Esophagus squamous epithelium (tissue), 5 donors: ENCODE data around the gene PARD3B. TPM values are rescaled to one million over a fixed set of nuclear protein-coding genes. Genes with fewer than 3 reads are reported as not detected.

ENCODE experiments used
- DNase-seq: peaks from one replicate; lab custom pipeline; 2025; lab: John Stamatoyannopoulos, UW
- H3K27ac ChIP-seq, 4 donors: fragments of 200-600 bp; sonication (generic); one replicate each; pipeline ENCODE4 v1.5.1; 2016 to 2019; ENCODE audit warnings: mild to moderate bottlenecking in 1 of 4
- H3K27me3 ChIP-seq, 4 donors: fragments of 200-600 bp; sonication (generic); 1 replicate in 3 of 4; 2 replicates in 1 of 4; pipeline versions ENCODE4 v1.5.1 to v1.6.0; 2017 to 2021; ENCODE audit warnings: antibody characterized with exemption in 1 of 4
- H3K36me3 ChIP-seq, 3 donors: fragments of 200-600 bp; sonication (generic); one replicate each; pipeline ENCODE4 v1.5.1; 2016 to 2019
- H3K4me1 ChIP-seq, 3 donors: fragments of 200-600 bp; sonication (generic); one replicate each; pipeline ENCODE4 v1.5.1; 2017 to 2019
- H3K4me3 ChIP-seq, 4 donors: fragments of 200-600 bp; sonication (generic); 1 replicate in 3 of 4; 2 replicates in 1 of 4; pipeline ENCODE4 v1.5.1; 2016 to 2019; ENCODE audit warnings: mild to moderate bottlenecking in 2 of 4, moderate library complexity in 1 of 4
- H3K9me3 ChIP-seq, 3 donors: fragments of 200-600 bp; sonication (generic); one replicate each; pipeline ENCODE4 v1.5.1; 2016 to 2019
- POLR2A ChIP-seq, 4 donors: fragments of 450-650 bp; IDR thresholded peaks; one replicate each; pipeline ENCODE4 v1.6.1; 2017; ENCODE audit warnings: antibody characterized with exemption in 4 of 4, mild to moderate bottlenecking in 4 of 4, moderate library complexity in 3 of 4
- WGBS, 2 donors: methylation state at CpG; one replicate each; pipeline ENCODE4 v1.1.5; 2018; 5-methylcytosine and 5-hydroxymethylcytosine counted together
- intact Hi-C: fragments of 100-400 bp; cut with DNase I; formaldehyde crosslinking; loops from one replicate; pipeline ENCODE4 v1.15.0; 2022
- total RNA-seq, 4 donors: library from RNA; depleted of rRNA; stranded (reverse); fragments of >200 nt; gene quantifications; one replicate each; pipeline ENCODE4 v1.1.0, GENCODE V29; 2016
- TF ChIP-seq, protein P1 (sequence below), 6 experiments: fragments of 450-650 bp in 4 of 6; fragments of 200-600 bp in 2 of 6; sonication (generic) in 2 of 6; IDR thresholded peaks; one replicate each; pipeline ENCODE4 v1.5.1; 2016 to 2019; ENCODE audit warnings: antibody characterized with exemption in 6 of 6, mild to moderate bottlenecking in 4 of 6, moderate library complexity in 4 of 6
- donor health status: DM: yes; HTN: yes; CAD: no.

Gene PARD3B
- total RNA-seq, 4 donors from 2014 or later, result 2.4 to 15.8 (median 4.3) TPM

GRCh38 chr2:205494537-205495235 is 949.4 kb downstream of the PARD3B start:
- TF ChIP-seq, protein P1, sequence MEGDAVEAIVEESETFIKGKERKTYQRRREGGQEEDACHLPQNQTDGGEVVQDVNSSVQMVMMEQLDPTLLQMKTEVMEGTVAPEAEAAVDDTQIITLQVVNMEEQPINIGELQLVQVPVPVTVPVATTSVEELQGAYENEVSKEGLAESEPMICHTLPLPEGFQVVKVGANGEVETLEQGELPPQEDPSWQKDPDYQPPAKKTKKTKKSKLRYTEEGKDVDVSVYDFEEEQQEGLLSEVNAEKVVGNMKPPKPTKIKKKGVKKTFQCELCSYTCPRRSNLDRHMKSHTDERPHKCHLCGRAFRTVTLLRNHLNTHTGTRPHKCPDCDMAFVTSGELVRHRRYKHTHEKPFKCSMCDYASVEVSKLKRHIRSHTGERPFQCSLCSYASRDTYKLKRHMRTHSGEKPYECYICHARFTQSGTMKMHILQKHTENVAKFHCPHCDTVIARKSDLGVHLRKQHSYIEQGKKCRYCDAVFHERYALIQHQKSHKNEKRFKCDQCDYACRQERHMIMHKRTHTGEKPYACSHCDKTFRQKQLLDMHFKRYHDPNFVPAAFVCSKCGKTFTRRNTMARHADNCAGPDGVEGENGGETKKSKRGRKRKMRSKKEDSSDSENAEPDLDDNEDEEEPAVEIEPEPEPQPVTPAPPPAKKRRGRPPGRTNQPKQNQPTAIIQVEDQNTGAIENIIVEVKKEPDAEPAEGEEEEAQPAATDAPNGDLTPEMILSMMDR (IDR thresholded peaks at IDR 0.05), result no peak
- TF ChIP-seq POLR2A (IDR thresholded peaks at IDR 0.05), result no peak
- no peak overlapping the region for H3K4me3 ChIP-seq
- intact Hi-C loops, result no loop called here
- H3K4me1 ChIP-seq, result no peaks in the 10 kb centered on the region
- 81 to 84% methylated on average over 7 of the region's 7 CpGs for WGBS, 2 donors
- H3K27me3 ChIP-seq, result no peaks in the 10 kb centered on the region
- H3K36me3 ChIP-seq, result peaks cover 0 to 1% (median 0%) of the 10 kb centered on the region in 3 donors
- H3K27ac ChIP-seq, result no peak overlapping the region
- DNase-seq, result no peak
- no peaks in the 10 kb centered on the region for H3K9me3 ChIP-seq

DNA sequence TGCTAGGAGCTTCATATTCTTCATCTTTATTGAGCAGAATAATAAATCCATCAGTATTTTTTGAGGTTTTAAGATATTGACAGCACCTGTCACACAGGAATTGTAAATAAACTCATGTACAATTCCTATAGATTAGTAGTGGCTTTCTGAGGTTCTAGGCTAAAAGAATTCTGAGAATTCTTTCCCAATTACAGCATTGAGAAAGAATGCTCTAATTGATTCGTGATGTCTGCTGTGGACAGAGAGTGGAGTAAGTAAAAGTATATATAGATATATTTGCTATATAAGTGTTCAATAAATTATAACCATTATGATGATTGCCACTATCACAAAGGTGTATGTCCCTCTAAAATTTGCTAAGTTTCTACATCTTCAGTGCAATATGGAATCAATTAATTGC is 950.5 kb downstream of the PARD3B start:
- no peaks in the 10 kb centered on the region for H3K27me3 ChIP-seq
- H3K4me1 ChIP-seq, result no peaks in the 10 kb centered on the region
- peaks cover 0 to 8% (median 0%) of the 10 kb centered on the region in 3 donors for H3K36me3 ChIP-seq
- 86 to 87% methylated on average over 1 of the region's 1 CpG for WGBS, 2 donors
- no peak overlapping the region for H3K27ac ChIP-seq
- H3K9me3 ChIP-seq, result no peaks in the 10 kb centered on the region
- TF ChIP-seq POLR2A (IDR thresholded peaks at IDR 0.05), result no peak
- TF ChIP-seq, protein P1 (IDR thresholded peaks at IDR 0.05), result no peak
- no peak overlapping the region for H3K4me3 ChIP-seq
- intact Hi-C loops, result no loop called here
- DNase-seq, result no peak

GRCh38 chr2:205496370-205496769 is 951.1 kb downstream of the PARD3B start:
- no peak overlapping the region for H3K4me3 ChIP-seq
- intact Hi-C loops, result no loop called here
- H3K36me3 ChIP-seq, result peaks cover 0 to 12% (median 0%) of the 10 kb centered on the region in 3 donors
- H3K4me1 ChIP-seq, result no peaks in the 10 kb centered on the region
- no peaks in the 10 kb centered on the region for H3K9me3 ChIP-seq
- H3K27ac ChIP-seq, result no peak overlapping the region
- WGBS, 2 donors, result 86 to 94% methylated on average over 1 of the region's 1 CpG
- DNase-seq, result no peak
- no peak for TF ChIP-seq POLR2A (IDR thresholded peaks at IDR 0.05)
- TF ChIP-seq, protein P1 (IDR thresholded peaks at IDR 0.05), result no peak
- H3K27me3 ChIP-seq, result no peaks in the 10 kb centered on the region

GRCh38 chr2:205496772-205497171 is 951.5 kb downstream of the PARD3B start:
- TF ChIP-seq, protein P1 (IDR thresholded peaks at IDR 0.05), result no peak
- H3K36me3 ChIP-seq, result peaks cover 0 to 12% (median 0%) of the 10 kb centered on the region in 3 donors
- no peaks in the 10 kb centered on the region for H3K27me3 ChIP-seq
- no peaks in the 10 kb centered on the region for H3K4me1 ChIP-seq
- 78 to 84% methylated on average over 6 of the region's 6 CpGs for WGBS, 2 donors
- H3K4me3 ChIP-seq, result no peak overlapping the region
- no peak for DNase-seq
- H3K9me3 ChIP-seq, result no peaks in the 10 kb centered on the region
- intact Hi-C loops, result no loop called here
- H3K27ac ChIP-seq, result no peak overlapping the region

GRCh38 chr2:205499006-205499405 is 953.7 kb downstream of the PARD3B start:
- no peaks in the 10 kb centered on the region for H3K9me3 ChIP-seq
- intact Hi-C loops, result no loop called here
- H3K4me1 ChIP-seq, result no peaks in the 10 kb centered on the region
- no peak for DNase-seq
- no peak overlapping the region for H3K27ac ChIP-seq
- H3K4me3 ChIP-seq, result no peak overlapping the region
- no peak for TF ChIP-seq POLR2A (IDR thresholded peaks at IDR 0.05)
- TF ChIP-seq, protein P1 (IDR thresholded peaks at IDR 0.05), result no peak
- WGBS, 2 donors, result 43 to 71% methylated on average over 3 of the region's 3 CpGs
- peaks cover 0 to 16% (median 0%) of the 10 kb centered on the region in 3 donors for H3K36me3 ChIP-seq
- H3K27me3 ChIP-seq, result no peaks in the 10 kb centered on the region
